ENCODE measurements around the gene CNTNAP2.

DNA sequence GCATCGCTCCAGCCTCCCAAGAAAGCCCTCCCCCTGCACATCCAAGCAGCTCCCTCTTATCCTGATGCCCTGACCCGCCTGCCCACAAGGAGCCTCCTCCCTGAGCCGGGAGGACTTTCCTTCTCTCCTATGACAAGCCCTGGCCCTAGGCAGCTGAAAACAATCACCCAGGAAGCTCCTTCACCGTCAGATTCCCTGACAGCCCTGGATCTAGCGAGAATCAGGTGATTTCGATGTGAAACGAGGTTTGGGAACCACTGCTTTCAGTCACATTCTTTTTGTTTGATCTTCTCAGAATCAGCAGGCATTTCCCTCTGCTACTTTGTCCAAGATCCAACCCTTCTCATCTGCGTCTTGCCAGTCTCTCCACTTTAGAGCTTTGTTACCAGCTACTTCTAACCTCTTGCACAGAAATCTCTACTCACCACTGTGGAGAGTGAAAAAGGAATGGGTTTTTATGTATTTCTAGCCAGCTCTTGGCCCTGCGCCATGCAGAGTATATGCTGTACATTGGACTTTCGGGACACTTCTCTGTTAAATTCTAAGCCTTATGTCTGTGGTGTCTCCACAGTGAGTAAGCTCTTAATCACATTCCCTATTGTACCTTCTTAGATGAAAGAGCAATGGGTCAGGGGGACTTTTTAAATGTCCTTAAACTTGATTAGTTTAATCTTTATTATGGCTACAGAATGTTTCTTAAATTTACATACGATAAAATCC lies 2220.8 kb downstream of the CNTNAP2 start:
- TF ChIP-seq POLR2A (IDR thresholded peaks at IDR 0.05) = no peak
- TF ChIP-seq, protein P1, sequence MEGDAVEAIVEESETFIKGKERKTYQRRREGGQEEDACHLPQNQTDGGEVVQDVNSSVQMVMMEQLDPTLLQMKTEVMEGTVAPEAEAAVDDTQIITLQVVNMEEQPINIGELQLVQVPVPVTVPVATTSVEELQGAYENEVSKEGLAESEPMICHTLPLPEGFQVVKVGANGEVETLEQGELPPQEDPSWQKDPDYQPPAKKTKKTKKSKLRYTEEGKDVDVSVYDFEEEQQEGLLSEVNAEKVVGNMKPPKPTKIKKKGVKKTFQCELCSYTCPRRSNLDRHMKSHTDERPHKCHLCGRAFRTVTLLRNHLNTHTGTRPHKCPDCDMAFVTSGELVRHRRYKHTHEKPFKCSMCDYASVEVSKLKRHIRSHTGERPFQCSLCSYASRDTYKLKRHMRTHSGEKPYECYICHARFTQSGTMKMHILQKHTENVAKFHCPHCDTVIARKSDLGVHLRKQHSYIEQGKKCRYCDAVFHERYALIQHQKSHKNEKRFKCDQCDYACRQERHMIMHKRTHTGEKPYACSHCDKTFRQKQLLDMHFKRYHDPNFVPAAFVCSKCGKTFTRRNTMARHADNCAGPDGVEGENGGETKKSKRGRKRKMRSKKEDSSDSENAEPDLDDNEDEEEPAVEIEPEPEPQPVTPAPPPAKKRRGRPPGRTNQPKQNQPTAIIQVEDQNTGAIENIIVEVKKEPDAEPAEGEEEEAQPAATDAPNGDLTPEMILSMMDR (IDR thresholded peaks at IDR 0.05) = no peak

Measured in heart left ventricle (tissue), 13 donors.